Measurements from ENCODE around the gene CXCR6. TPM values are rescaled to one million over a fixed set of nuclear protein-coding genes. Genes with fewer than 3 reads are reported as not detected.

The CXCR6 gene
- not detected in 2 replicates for polyA plus RNA-seq
- polyA minus RNA-seq = not detected in 2 replicates

DNA sequence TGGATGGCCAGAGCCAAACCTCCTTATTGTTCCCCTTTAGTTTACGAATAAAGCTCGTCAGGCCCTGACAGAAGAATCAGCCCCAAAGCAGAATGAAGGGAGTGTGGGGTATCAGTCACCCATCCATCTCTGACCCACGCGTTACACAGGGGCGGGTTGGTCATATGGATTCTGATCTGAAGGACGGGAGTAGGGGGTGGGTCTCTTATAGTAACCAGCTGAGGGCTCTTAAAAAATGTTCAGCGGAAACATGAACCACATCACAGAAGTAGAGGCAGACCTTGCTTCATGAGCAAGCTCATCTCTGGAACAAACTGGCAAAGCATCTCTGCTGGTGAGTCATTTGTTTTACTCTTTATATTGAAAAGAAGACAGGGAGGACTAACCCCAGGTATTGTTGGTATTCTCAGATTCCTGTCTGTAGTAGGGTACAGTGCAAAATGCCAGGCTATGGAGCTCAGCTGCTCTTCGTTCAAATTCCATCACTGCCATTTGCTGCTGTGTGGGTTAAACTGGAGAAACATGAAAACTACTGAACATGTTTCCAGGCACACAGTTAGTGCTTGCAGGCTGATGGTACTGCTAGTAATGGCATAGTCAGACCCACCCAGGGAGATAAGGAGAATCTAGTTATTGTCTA lies at the start of gene CXCR6:
TSS of gene CXCR6 (plus strand) at position 258 of the 640 bp plus-strand sequence. CDS start 3,018 bp downstream, outside the sequence.
- H3K27me3 ChIP-seq (ENCODE audit: insufficient read depth, low read depth, low read length) = no peaks in the 10 kb centered on the region
- no peak for TF ChIP-seq POLR2AphosphoS5 (IDR thresholded peaks at IDR 0.05)
- TF ChIP-seq, protein P1, sequence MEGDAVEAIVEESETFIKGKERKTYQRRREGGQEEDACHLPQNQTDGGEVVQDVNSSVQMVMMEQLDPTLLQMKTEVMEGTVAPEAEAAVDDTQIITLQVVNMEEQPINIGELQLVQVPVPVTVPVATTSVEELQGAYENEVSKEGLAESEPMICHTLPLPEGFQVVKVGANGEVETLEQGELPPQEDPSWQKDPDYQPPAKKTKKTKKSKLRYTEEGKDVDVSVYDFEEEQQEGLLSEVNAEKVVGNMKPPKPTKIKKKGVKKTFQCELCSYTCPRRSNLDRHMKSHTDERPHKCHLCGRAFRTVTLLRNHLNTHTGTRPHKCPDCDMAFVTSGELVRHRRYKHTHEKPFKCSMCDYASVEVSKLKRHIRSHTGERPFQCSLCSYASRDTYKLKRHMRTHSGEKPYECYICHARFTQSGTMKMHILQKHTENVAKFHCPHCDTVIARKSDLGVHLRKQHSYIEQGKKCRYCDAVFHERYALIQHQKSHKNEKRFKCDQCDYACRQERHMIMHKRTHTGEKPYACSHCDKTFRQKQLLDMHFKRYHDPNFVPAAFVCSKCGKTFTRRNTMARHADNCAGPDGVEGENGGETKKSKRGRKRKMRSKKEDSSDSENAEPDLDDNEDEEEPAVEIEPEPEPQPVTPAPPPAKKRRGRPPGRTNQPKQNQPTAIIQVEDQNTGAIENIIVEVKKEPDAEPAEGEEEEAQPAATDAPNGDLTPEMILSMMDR (IDR thresholded peaks at IDR 0.05; ENCODE audit: poor library complexity, severe bottlenecking) = no peak
- TF ChIP-seq, protein P2, sequence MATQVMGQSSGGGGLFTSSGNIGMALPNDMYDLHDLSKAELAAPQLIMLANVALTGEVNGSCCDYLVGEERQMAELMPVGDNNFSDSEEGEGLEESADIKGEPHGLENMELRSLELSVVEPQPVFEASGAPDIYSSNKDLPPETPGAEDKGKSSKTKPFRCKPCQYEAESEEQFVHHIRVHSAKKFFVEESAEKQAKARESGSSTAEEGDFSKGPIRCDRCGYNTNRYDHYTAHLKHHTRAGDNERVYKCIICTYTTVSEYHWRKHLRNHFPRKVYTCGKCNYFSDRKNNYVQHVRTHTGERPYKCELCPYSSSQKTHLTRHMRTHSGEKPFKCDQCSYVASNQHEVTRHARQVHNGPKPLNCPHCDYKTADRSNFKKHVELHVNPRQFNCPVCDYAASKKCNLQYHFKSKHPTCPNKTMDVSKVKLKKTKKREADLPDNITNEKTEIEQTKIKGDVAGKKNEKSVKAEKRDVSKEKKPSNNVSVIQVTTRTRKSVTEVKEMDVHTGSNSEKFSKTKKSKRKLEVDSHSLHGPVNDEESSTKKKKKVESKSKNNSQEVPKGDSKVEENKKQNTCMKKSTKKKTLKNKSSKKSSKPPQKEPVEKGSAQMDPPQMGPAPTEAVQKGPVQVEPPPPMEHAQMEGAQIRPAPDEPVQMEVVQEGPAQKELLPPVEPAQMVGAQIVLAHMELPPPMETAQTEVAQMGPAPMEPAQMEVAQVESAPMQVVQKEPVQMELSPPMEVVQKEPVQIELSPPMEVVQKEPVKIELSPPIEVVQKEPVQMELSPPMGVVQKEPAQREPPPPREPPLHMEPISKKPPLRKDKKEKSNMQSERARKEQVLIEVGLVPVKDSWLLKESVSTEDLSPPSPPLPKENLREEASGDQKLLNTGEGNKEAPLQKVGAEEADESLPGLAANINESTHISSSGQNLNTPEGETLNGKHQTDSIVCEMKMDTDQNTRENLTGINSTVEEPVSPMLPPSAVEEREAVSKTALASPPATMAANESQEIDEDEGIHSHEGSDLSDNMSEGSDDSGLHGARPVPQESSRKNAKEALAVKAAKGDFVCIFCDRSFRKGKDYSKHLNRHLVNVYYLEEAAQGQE (IDR thresholded peaks at IDR 0.05; ENCODE audit: borderline replicate concordance) = no peak
- TF ChIP-seq EZH2 (IDR thresholded peaks at IDR 0.05; ENCODE audit: borderline replicate concordance, insufficient read depth, low read length, poor library complexity, severe bottlenecking) = no peak
- no peak for TF ChIP-seq SMC3 (conservative IDR thresholded peaks at IDR 0.05; ENCODE audit: poor library complexity)
- no peaks in the 10 kb centered on the region for H3K9me2 ChIP-seq (ENCODE audit: insufficient read depth, low read length)
- no peak within 1 kb of the TSS for H3K4me3 ChIP-seq (ENCODE audit: low read length)
- H4K20me1 ChIP-seq (ENCODE audit: insufficient read depth) = no peaks in the 10 kb centered on the region
- no peaks in the 10 kb centered on the region for H3K79me2 ChIP-seq (replicated peaks; ENCODE audit: insufficient read depth, low read length)
- H3K9me3 ChIP-seq (ENCODE audit: low read length) = no peaks in the 10 kb centered on the region
- H3F3A ChIP-seq (ENCODE audit: insufficient read depth, low read length, poor library complexity, severe bottlenecking) = no peaks in the 10 kb centered on the region
- H2AFZ ChIP-seq (ENCODE audit: low read depth, low read length) = no peak within 1 kb of the TSS
- H3K27ac ChIP-seq (ENCODE audit: low read length) = no peak within 1 kb of the TSS
- H3K9ac ChIP-seq (ENCODE audit: low read length) = no peak within 1 kb of the TSS
- H3K36me3 ChIP-seq (ENCODE audit: insufficient read depth, low read length) = no peaks in the 10 kb centered on the region
- H3K4me2 ChIP-seq (ENCODE audit: low read length) = no peak within 1 kb of the TSS

DNA sequence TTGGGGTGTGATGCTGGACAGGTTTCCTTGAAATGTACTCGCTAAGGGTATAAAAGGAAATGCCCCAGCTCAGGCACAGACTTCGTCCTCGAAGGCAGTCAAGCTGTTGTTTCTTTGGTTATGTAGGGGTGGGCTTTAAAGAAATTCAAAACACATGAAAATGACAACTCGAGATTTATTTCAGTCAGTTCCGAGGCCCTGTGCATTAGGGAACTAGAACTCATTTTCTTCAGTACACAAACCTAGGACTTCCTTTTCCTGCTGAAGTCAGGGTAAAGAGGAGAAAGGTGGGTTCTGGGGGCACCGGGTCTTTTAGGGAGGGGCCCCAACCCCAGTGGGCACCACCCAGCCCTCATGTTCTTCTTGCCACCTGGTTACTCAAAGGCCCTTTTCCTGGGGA lies 49.2 kb upstream of the CXCR6 start:
- H3K9me3 ChIP-seq (ENCODE audit: low read length) = no peaks in the 10 kb centered on the region
- H3K27ac ChIP-seq (ENCODE audit: low read length) = no peak overlapping the region
- TF ChIP-seq SMC3 (conservative IDR thresholded peaks at IDR 0.05; ENCODE audit: poor library complexity) = no peak
- TF ChIP-seq POLR2AphosphoS5 (IDR thresholded peaks at IDR 0.05) = no peak
- TF ChIP-seq, protein P1 (IDR thresholded peaks at IDR 0.05; ENCODE audit: poor library complexity, severe bottlenecking) = no peak
- TF ChIP-seq MXI1 (conservative IDR thresholded peaks at IDR 0.05; ENCODE audit: poor library complexity, severe bottlenecking) = no peak
- no peak for TF ChIP-seq EP300 (conservative IDR thresholded peaks at IDR 0.05; ENCODE audit: poor library complexity, severe bottlenecking)
- TF ChIP-seq, protein P2 (IDR thresholded peaks at IDR 0.05; ENCODE audit: borderline replicate concordance) = no peak
- TF ChIP-seq EZH2 (IDR thresholded peaks at IDR 0.05; ENCODE audit: borderline replicate concordance, insufficient read depth, low read length, poor library complexity, severe bottlenecking) = no peak
- no peak overlapping the region for H3K4me3 ChIP-seq (ENCODE audit: low read length)
- H4K20me1 ChIP-seq (ENCODE audit: insufficient read depth) = no peaks in the 10 kb centered on the region
- H2AFZ ChIP-seq (ENCODE audit: low read depth, low read length) = no peak overlapping the region
- H3K36me3 ChIP-seq (ENCODE audit: insufficient read depth, low read length) = no peaks in the 10 kb centered on the region
- H3F3A ChIP-seq (ENCODE audit: insufficient read depth, low read length, poor library complexity, severe bottlenecking) = no peaks in the 10 kb centered on the region
- no peaks in the 10 kb centered on the region for H3K27me3 ChIP-seq (ENCODE audit: insufficient read depth, low read depth, low read length)
- no peaks in the 10 kb centered on the region for H3K79me2 ChIP-seq (replicated peaks; ENCODE audit: insufficient read depth, low read length)
- no peak overlapping the region for H3K4me2 ChIP-seq (ENCODE audit: low read length)
- no peak overlapping the region for H3K9ac ChIP-seq (ENCODE audit: low read length)
- H3K9me2 ChIP-seq (ENCODE audit: insufficient read depth, low read length) = no peaks in the 10 kb centered on the region

Measured in neural cell (in vitro differentiated cells).